AG04449 (cell line): ENCODE data around the gene NFKBIZ.

Source experiments
- CTCF ChIA-PET: fragments of 350-600 bp; formaldehyde crosslinking; extraction: SDS; loops from one replicate; lab custom pipeline; 2021; ENCODE audit warnings: antibody characterized with exemption; lab: Yijun Ruan, JAX
- POLR2A ChIA-PET: fragments of 400-600, 350-600 bp; formaldehyde crosslinking; extraction: SDS; loops from one replicate; lab custom pipeline; 2020; ENCODE audit warnings: antibody characterized with exemption, inconsistent platforms; lab: Yijun Ruan, JAX
- DNase-seq: peaks from one replicate; pipeline ENCODE4 v3.0.0-alpha.2; 2010; ENCODE audit warnings: low read depth, low spot score
- H3K4me3 ChIP-seq: 2 replicates; pipeline ENCODE4 v1.5.1; 2011; ENCODE audit warnings: low read depth, mild to moderate bottlenecking, control low read depth, low read length
- TF ChIP-seq, protein P1 (sequence below): IDR thresholded peaks from one replicate; pipeline ENCODE4 v1.5.1; 2011; ENCODE audit warnings: mild to moderate bottlenecking, moderate library complexity, low read length, control low read depth, inconsistent platforms; ENCODE audit not compliant: insufficient read depth; ENCODE audit errors: missing control alignments

The NFKBIZ gene

DNA sequence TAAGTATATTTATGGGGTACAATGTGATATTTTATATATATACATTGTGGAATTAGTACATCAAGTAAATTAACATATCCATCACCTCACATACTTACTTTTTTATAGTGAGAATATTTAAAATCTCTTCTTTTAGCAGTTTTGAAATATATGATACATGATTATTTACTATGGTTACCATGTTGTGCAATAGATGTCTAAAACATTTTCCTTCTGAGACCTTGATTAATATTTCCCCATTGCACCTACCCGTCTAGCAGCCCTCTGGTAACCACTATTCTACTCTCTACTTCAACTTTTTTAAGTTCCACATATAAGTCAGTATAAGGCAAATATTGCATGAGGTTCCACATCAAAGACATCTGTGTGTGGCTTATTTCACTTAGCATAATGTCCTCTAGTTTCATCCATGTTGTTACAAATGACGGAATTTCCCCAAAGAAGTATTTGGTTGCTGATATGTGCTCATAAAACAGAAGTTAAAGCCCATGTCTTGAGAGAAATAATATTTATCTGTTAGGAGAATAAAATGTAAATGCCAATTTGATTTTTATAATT is 29.6 kb upstream of the NFKBIZ start:
- CTCF ChIA-PET: interaction anchor here (0.9 to 6.0 kb wide), 4 partner anchors 15 to 409 kb away, joined by 3 to 49 read pairs (median 14); no protein-coding TSS in a partner anchor
- no peak overlapping the region for H3K4me3 ChIP-seq
- POLR2A ChIA-PET: no interaction called here
- DNase-seq: no peak
- TF ChIP-seq, protein P1, sequence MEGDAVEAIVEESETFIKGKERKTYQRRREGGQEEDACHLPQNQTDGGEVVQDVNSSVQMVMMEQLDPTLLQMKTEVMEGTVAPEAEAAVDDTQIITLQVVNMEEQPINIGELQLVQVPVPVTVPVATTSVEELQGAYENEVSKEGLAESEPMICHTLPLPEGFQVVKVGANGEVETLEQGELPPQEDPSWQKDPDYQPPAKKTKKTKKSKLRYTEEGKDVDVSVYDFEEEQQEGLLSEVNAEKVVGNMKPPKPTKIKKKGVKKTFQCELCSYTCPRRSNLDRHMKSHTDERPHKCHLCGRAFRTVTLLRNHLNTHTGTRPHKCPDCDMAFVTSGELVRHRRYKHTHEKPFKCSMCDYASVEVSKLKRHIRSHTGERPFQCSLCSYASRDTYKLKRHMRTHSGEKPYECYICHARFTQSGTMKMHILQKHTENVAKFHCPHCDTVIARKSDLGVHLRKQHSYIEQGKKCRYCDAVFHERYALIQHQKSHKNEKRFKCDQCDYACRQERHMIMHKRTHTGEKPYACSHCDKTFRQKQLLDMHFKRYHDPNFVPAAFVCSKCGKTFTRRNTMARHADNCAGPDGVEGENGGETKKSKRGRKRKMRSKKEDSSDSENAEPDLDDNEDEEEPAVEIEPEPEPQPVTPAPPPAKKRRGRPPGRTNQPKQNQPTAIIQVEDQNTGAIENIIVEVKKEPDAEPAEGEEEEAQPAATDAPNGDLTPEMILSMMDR: no peak

DNA sequence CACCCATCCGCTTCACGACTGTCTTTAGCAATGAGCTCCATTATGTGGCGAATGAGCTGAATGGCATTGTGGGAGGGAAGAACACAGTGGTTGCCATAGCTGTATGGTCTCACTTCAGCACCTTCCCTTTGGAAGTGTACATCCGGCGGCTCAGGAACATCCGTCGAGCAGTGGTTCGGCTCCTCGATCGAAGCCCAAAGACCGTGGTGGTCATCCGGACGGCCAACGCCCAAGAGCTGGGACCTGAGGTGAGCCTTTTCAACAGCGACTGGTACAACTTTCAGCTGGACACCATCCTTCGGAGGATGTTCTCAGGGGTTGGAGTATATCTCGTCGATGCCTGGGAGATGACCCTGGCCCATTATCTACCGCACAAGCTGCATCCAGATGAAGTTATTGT is 27.8 kb upstream of the NFKBIZ start:
- CTCF ChIA-PET: interaction anchor here (1.0 to 6.0 kb wide), 11 partner anchors 7 to 408 kb away, joined by 3 to 49 read pairs (median 6); no protein-coding TSS in a partner anchor
- TF ChIP-seq, protein P1: no peak
- H3K4me3 ChIP-seq: no peak overlapping the region
- POLR2A ChIA-PET: interaction anchor here (0.7 kb wide), 1 partner anchor 28 kb away, joined by 3 read pairs; the partner anchor contains the start of gene NFKBIZ
- no peak for DNase-seq

DNA sequence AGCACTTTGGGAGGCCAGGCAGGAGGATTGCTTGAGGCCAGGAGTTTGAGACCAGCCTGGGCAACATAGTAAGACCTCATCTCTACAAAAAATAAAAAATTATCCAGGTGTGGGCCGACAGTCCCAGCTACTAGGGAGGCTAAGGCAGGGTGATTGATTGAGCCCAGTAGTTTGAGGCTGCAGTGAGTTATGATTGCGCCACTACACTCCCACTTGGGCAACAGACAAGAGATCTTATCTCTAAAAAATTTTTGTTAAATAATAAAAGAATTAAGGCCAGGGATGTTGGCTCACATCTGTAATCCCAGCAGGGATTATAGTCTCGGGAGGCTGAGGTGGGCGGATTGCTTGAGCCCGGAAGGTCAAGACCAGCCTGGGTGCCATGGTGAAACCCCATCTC is 25.8 kb upstream of the NFKBIZ start:
- ChIA-PET CTCF (interaction anchor here (1.0 to 6.0 kb wide), 8 partner anchors 9 to 413 kb away, joined by 3 to 49 read pairs (median 6); no protein-coding TSS in a partner anchor), POLR2A (interaction anchor here (2.8 kb wide), 1 partner anchor 26 kb away, joined by 14 read pairs; the partner anchor contains the start of gene NFKBIZ)
- TF ChIP-seq, protein P1: no peak
- DNase-seq: no peak
- H3K4me3 ChIP-seq: no peak overlapping the region

DNA sequence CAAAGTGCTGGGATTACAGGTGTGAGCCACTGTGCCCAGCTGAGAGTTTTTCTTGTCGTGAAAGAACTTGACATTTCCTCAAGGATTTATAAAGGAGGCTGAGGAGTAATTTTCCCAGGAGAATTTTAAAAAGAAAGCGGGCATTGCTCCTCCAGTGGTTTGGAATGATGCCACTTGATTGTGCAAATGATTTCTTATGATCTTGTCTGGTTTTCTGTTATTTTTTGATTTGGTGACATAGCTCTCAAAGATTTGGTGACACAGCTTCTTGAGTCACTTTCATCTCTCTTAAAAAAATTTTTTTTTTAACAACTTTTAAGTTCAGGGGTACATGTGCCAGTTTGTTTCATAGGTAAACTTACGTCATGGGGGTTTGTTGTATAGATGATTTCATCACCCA is 24.6 kb upstream of the NFKBIZ start:
- TF ChIP-seq, protein P1: no peak
- POLR2A ChIA-PET: interaction anchor here (2.8 kb wide), 1 partner anchor 25 kb away, joined by 14 read pairs; the partner anchor contains the start of gene NFKBIZ
- CTCF ChIA-PET: interaction anchor here (1.3 to 6.0 kb wide), 6 partner anchors 11 to 404 kb away, joined by 4 to 49 read pairs (median 14); no protein-coding TSS in a partner anchor

DNA sequence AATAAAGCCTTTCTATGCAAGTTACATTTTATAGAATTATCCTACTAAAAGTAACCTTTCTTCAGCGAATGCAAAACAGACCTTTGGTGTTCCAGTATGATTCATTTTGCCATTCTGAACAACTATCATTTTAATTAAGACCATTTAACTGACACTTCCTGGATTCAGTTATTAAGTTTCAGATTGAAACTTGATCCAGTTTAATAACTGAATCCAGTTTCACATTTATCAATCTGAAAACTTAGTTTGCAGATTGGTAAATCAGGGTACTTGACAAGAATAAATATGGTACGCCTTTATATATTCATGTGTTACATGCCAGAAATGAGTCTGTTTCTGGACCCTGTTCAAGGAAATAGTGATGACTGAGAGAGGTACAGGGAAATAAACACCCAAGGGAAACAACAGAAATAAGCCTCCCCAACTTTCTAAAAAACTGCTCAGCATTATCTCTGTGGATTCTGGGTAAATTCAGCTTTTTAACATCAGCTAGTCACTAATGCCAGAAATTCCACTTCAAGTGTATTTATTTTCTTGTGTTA is 23.3 kb upstream of the NFKBIZ start:
- H3K4me3 ChIP-seq: no peak overlapping the region
- POLR2A ChIA-PET: interaction anchor here (5.2 kb wide), 1 partner anchor 23 kb away, joined by 67 read pairs; the partner anchor contains the start of gene NFKBIZ
- CTCF ChIA-PET: interaction anchor here (1.7 to 5.2 kb wide), 4 partner anchors 12 to 403 kb away, joined by 7 to 31 read pairs (median 11); no protein-coding TSS in a partner anchor
- TF ChIP-seq, protein P1: no peak
- no peak for DNase-seq

More for the DNA sequence above, 24.6 kb upstream of the NFKBIZ start:
- no peak for DNase-seq
- no peak overlapping the region for H3K4me3 ChIP-seq
